Fibroblast of upper back skin (primary cell): ENCODE results near the gene C2CD2.

Experiments used
- DNase-seq: peaks from one replicate; pipeline ENCODE4 v3.0.0-alpha.2; 2013

Gene C2CD2

GRCh38 chr21:41859297-41859980 lies 94.4 kb downstream of the C2CD2 start:
- DNase-seq, result no peak

DNA sequence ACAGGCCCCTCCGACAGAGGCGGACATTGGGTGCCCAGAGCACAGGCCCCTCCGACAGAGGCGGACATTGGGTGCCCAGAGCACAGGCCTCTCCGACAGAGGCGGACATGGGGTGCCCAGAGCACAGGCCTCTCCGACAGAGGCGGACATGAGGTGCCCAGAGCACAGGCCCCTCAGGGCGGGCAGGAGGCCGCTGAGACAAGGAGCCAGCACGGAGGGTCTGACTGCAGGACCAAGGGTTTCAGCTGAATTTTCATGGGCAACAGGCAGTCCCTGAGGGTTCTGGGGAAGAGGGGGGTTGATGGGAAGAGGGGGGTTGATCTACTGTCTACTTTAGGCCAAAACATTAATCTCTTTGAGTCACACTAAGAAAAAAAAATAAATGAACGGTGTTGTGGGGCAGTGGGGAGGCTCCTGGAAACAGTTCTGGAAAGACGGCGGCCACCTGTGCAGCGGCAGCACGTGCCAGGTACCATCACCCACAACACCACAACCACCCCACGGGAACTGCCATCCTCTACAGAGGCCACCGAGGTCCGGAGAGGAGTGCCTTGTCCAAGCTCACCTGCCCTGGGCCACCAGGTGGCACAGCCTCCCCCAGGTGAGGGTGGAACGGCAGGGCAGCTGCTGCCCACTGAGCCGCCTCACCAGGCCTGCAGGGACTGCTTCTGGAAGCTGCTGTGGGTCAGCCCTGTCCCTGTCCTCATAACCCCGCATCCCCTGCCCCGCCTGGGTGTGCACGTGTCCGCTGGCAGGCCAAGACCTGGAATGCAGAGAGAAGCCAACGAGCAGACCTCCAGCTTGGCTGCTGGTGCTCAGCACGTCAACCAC lies 95.1 kb downstream of the C2CD2 start:
- DNase-seq, result no peak

GRCh38 chr21:41857771-41858300 lies 96.0 kb downstream of the C2CD2 start:
- DNase-seq, result no peak

DNA sequence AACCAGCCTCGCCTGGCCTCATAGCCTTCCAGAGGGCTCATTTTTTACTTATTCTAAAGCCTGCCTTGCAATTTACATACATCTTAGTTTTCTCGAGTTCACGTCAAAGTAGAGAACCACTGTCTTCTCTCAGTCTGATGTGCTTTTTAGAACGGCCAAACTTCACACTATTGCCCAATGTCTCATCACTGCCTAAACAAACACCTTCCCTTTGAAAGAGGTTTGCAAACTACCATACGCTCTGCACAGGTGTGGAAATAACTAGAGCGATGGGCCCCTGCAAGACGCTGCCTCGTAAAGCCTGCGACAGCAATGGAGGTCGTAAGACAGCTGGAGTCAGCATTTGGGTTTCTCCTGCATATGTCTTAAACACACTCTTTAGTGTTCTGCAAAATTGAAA lies 97.2 kb downstream of the C2CD2 start:
- no peak for DNase-seq

DNA sequence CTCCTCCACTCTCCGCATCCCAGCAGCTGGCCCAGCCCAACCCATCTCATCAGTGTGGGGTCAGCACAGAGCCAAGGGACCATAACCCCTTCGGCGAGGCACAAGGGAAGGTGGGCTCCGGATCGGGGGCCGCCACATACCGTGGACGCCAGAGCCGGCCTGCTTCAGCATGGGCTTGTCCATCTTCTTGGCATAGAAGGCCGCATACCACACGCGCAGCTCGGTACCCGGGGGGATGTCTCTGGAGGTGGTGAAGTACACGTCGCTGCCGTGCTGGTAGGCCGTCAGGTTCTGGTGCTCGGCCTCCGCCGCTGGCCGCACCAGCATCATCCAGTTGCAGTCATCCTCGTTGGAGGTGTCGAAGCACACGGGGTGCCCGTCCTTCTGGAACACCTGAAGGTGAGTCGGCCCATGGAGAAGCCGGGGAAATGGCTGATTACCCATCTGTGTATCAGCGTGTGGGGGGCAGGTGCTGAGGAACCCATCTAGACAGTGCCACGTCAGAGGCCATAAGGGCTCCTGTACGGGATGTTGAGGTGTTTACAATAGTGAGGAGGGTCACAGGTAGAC lies 99.3 kb downstream of the C2CD2 start:
- no peak for DNase-seq

DNA sequence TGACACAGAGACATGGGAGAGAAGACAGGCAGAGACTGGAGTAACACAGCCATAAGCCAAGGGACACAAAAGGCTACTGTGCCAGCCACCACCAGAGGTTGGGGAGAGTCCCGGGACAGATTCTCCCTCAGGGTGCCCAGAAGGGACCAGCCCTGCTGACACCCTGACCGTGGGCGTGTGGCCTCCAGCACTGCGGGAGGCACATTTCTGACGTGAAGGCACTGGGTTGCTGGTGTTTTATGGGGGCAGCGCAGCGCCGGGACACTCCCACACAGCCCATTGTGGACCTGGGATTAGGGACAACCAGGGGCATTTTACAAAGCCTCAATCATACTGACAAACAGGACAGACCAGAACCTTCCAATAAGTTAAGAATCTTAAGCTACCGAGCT lies 100.9 kb downstream of the C2CD2 start:
- no peak for DNase-seq

DNA sequence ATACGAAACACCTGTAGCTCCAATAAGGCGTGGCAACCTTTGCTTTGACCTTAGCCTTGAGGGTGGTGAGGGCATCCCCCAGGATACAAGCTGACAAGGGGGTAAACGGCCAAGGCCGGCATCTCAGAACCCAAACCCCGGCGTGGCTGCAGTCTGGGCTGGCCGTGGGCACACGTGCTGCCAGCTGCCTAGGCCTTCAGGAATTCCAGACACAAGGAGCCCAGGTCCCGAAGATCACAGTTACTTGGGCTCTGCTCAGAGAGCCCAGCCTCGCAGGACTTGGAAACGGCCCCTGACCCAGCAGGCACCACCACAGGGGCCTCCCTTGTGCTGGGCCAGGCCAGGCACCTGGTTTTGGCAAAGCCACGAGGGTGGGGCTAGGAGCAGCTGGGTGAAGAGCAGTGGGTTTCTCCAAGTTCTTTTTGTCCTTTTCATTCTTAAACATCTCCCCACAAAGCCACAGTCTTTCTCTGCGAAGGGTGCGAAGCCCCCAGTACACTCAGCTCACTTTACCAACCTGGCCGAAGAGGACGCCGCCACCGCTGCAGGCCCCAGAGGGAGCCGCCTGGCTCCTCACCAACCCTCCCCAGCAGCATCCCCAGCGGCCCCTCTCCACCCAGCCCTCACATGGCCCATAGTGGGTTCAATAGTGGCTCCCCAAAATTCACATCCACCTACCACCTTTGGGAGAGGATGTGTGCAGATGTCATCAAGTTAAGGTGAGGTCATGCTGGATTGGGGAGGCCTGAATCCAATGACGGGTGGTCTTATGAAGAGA lies 101.5 kb downstream of the C2CD2 start:
- no peak for DNase-seq

GRCh38 chr21:41851090-41851790 lies 102.6 kb downstream of the C2CD2 start:
- DNase-seq, result no peak

DNA sequence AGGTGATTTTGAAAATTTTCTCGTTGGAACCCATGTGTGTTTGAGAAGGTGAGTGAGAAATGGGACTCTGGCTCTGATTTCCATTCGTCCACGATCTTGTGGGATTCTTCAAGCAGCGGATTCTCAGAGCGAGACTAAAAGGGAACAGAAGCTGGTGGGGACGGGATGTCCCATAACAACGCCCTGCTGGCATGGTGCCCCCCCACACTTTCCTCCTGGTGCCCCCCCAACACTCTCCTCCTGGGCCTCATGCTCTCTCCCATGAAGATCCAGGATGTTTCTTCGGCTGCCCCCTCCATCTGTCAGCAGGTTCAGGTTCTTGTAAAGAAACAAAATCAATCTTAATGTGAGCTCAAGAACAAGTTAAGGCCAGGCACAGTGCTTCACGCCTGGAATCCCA lies 103.7 kb downstream of the C2CD2 start:
- no peak for DNase-seq

GRCh38 chr21:41848958-41849580 lies 104.7 kb downstream of the C2CD2 start:
- no peak for DNase-seq

- DNase-seq, result no peak
Measured at GRCh38 chr21:41848533-41848932, 105.3 kb downstream of the C2CD2 start.

DNA sequence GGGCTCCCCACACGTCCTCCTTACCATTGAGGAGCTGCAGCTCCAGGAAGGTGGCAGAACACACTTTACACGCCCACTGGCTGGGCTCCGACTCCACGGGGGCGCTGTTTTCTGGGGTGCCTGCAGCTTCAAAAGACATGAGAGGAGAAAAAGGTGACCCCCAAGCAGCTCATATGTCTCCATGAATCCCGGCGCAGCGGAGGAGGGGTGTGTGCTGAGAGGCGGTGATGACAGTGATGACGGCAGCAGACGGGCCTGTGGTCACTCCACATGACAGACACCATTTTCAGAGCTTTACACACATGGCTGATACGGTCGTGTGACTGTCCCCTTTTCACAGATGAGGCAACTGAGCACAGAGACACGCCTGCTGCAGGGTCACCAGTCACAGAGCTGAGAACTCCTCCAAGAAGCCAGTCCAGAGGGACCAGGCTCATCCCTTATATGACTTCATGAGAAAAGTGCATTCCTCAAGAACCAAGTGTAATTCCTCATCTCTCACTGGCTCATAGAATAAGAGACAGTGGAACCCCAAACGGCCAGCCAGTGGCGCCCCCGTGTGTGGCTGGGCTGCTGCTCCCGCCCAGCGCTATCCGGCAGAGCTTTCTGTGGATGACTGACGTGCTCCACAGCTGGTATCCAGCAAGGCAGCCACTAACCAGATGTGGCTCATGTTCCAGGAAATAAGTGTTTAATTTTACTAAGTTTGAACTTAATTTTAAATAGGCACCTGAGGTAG lies 106.6 kb downstream of the C2CD2 start:
- DNase-seq, result peak; percentile 56

DNA sequence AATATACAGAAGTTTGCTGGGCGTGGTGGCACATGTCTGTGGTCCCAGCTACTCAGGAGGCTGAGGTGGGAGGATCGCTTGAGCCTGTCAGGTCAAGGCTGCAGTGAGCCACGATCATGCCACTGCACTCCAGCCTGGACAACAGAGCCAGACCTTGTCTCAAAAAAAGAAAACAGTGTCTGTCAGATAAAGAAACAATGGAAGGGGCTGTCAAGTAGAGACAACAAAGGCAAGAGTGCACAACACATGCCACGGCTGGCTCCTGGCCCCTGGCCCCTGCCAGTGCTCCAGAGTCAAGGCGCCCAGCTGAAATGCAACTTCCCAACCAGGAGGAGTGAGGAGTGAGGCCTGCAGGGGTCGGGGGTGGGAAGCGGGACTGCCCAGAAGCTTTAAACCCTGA lies 107.3 kb downstream of the C2CD2 start:
- DNase-seq, result no peak

- no peak for DNase-seq
Measured at GRCh38 chr21:41846033-41846317, 107.8 kb downstream of the C2CD2 start.

DNA sequence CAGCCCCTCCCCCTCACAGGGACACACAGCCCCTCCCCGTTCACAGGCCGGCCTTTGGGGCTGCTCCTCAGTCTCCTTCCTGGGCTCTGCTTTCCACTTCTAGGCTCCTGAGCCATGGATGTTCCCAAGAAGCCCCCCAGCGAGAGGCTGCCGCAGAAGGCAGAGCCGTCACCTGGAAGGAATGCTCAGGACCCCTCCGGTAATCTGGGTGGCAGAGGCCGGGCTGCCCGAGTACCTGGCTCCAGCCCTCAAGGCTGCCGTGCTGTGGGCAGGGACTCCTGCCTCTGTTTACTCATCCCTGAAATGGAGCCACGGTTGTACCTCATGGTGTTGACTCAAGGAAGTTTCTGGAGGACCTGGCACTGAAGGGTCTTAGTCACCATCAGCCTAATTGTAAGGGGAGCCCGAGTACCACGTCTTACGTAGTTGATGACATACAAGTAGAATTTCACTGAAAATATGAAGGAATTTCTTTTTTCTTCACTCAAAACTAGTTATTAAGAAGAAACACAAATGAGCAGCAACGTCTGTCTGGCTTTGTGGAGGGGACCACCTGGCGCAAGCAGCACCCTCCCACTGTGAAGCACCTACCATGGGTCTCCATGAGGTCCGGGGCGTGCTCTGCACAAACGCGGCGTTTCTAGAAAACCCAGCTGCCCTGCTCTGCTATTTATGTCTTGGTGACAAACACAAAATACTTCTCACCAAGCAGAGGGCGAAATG lies 108.3 kb downstream of the C2CD2 start:
- peak; percentile 9 for DNase-seq

DNA sequence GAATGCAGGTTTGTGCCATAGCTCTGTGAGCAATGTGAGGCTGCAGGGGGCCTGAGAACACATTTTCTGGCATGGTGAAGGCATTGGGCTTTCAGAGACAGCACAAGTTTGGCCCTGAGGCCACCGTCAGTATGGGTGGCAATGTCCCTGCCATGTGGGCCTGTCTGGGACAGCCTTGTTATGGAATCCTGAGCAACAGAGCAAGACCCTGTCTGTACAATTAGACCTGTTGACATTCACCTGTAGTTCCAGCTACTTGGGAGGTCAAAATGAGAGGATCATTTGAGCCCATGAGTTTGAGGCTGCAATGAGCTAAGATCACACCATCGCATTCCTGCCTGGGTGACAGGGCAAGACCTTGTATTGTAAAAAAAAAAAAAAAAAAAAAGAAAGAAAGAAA lies 110.2 kb downstream of the C2CD2 start:
- no peak for DNase-seq

GRCh38 chr21:41840880-41841279 lies 112.9 kb downstream of the C2CD2 start:
- no peak for DNase-seq

DNA sequence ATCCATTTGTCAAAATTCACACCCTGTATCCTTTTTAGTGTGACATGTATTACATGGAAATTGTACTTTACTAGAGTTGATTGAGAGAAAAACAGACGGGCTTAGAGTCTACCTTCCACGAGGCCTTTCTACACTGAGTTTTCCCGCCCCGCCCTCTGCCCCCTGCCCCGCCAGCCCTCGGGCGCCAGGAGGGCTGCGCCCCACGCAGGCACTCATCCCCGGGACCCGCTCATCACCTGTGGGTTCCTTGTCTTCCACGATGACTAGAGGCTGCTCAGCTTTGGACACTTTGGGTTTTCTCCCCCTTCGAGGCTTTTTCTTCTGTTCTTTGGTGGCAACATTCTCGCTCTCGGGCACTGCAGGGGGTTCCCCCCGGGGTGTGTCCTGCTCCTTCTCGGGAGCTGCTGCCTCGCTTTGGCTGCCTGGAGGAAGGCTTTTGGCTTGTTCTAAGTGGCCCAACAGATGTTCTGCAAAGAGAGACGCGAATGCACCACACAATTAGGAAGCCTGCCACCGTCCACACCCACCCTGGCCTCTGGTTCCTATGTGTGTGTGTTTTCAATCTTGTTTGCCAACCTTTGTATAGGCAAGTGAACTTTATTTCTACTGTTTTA lies 114.3 kb downstream of the C2CD2 start:
- no peak for DNase-seq

DNA sequence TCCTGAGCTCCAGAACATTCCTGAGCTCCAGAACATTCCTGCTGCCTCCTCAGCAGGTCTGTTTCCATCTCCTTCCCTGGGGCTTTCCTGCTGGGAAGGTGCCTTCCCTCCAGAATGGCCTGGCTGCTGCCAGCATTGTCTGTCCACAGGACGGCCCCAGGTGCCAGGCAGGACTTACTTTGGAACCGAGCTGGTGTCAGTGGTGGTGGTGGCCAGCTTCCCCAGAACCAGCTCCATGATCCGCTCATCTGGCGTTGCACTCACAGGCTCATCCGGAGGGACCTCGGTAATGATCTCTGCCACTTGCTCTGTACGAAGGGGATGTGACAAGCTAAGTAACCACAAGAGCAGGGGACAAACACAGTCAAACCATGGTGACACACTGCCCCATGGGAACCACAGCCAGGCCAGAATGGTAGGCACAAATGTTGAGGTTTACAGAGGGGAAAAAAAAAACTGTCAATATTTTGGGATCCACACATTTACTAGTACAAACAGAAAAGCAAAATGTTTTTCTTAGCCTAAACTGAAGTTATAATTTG lies 116.0 kb downstream of the C2CD2 start:
- no peak for DNase-seq
